ENCODE data around the gene LRRTM4. TPM values are rescaled to one million over a fixed set of nuclear protein-coding genes. Genes with fewer than 3 reads are reported as not detected.

Gene LRRTM4
- not detected in 2 replicates for total RNA-seq

DNA sequence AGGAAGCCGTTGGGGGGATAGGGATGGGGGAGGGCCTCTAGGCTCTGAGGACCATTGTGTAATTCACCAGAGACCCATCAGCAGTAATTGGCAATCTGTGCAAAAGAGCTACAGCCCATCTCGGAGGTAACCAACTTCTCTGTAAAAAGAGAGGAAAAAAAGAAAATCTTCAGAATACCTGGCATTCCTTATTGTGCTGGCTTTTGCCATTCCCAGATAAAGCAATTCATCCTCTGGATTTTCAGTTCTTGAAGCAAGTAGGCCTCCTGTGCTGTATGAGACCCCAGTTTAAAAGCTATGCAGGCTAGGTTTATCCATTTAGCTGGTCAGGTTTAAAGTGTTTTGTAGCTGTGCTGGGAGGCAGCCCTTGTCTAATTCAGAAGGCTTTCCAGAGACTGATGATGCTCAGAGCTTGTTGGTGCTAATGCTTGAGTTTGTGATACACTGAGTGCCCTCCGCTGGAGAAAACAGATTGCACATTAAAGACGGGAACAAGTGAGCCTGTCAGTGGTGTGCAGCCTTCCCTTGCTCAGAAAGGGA lies at the start of gene LRRTM4:
TSS of gene LRRTM4 (minus strand) at position 446 of the 540 bp plus-strand sequence.

Small RNAs within 50 kb of the gene (small RNA-seq; reads per million reads assigned to genes)
- not detected for gene RNA5SP98
